Hepatocyte (in vitro differentiated cells): Measurements from ENCODE around the gene CHAF1A. TPM values are rescaled to one million over a fixed set of nuclear protein-coding genes. Genes with fewer than 3 reads are reported as not detected.

Experiments used
- DNase-seq: peaks from one replicate; pipeline ENCODE4 v3.0.0-alpha.2; 2016; ENCODE audit warnings: low spot score
- H2AFZ ChIP-seq: fragments of 200-600 bp; sonication (generic); 2 replicates; pipeline ENCODE4 v1.6.0; 2016; ENCODE audit warnings: antibody characterized with exemption, mild to moderate bottlenecking
- H3K27ac ChIP-seq: fragments of 200-600 bp; sonication (generic); 2 replicates; pipeline ENCODE4 v1.5.1; 2016; ENCODE audit warnings: mild to moderate bottlenecking
- H3K27me3 ChIP-seq: fragments of 200-600 bp; sonication (generic); 2 replicates; pipeline ENCODE4 v1.6.1; 2016
- H3K36me3 ChIP-seq: fragments of 200-600 bp; sonication (generic); replicated peaks from 2 replicates; pipeline ENCODE4 v1.5.1; 2016; ENCODE audit warnings: low read depth; ENCODE audit not compliant: insufficient read depth
- H3K4me1 ChIP-seq: fragments of 200-600 bp; sonication (generic); 2 replicates; pipeline ENCODE4 v1.5.1; 2016; ENCODE audit warnings: mild to moderate bottlenecking, moderate library complexity; ENCODE audit not compliant: insufficient read depth
- H3K4me2 ChIP-seq: fragments of 200-600 bp; sonication (generic); 2 replicates; pipeline ENCODE4 v1.6.0; 2016
- H3K4me3 ChIP-seq: fragments of 200-600 bp; sonication (generic); 2 replicates; pipeline ENCODE4 v1.5.1; 2016; ENCODE audit warnings: mild to moderate bottlenecking
- H3K79me2 ChIP-seq: fragments of 200-600 bp; sonication (generic); 2 replicates; pipeline ENCODE4 v1.6.0; 2017; ENCODE audit warnings: mild to moderate bottlenecking
- H3K9me2 ChIP-seq: fragments of 200-600 bp; sonication (generic); replicated peaks from 2 replicates; pipeline ENCODE4 v1.6.0; 2017; ENCODE audit warnings: mild to moderate bottlenecking; ENCODE audit not compliant: insufficient read depth
- H3K9me3 ChIP-seq: fragments of 200-600 bp; sonication (generic); 2 replicates; pipeline ENCODE4 v1.5.1; 2016; ENCODE audit warnings: low read depth, mild to moderate bottlenecking
- H4K20me1 ChIP-seq: fragments of 200-600 bp; sonication (generic); 2 replicates; pipeline ENCODE4 v1.6.0; 2016; ENCODE audit warnings: mild to moderate bottlenecking; ENCODE audit not compliant: insufficient read depth, poor library complexity, severe bottlenecking
- EZH2 ChIP-seq: fragments of 200-600 bp; sonication (generic); IDR thresholded peaks from 2 replicates; pipeline ENCODE4 v1.6.1; 2016; ENCODE audit warnings: antibody characterized with exemption, mild to moderate bottlenecking, borderline replicate concordance
- EZH2phosphoT487 ChIP-seq: fragments of 200-600 bp; sonication (generic); IDR thresholded peaks from one replicate; pipeline ENCODE4 v1.6.1; 2018; ENCODE audit warnings: antibody characterized with exemption, mild to moderate bottlenecking, low read depth, moderate library complexity; ENCODE audit not compliant: unreplicated experiment, severe bottlenecking
- whole genome bisulfite sequencing: methylation state at CpG from one replicate; pipeline ENCODE4 v1.1.6; 2016; ENCODE audit warnings: low lambda C conversion rate; ENCODE audit errors: missing lambda C conversion rate; 5-methylcytosine and 5-hydroxymethylcytosine counted together
- polyA plus RNA-seq: library from polyadenylated mRNA; unstranded; fragments of >200 nt; fragmentation: Nextera tagmentation; extraction: Ambion mirVana; gene quantifications from 2 replicates; pipeline ENCODE4 v1.2.1, GENCODE V29; 2016
- total RNA-seq: library from RNA; depleted of rRNA; stranded (reverse); fragments of >200 nt; gene quantifications from 2 replicates; pipeline ENCODE4 v1.2.3, GENCODE V29; 2014
- TF ChIP-seq, protein P1 (sequence below): fragments of 200-600 bp; sonication (generic); IDR thresholded peaks from 2 replicates; pipeline ENCODE4 v1.5.1; 2016; ENCODE audit warnings: antibody characterized with exemption, mild to moderate bottlenecking; ENCODE audit not compliant: poor library complexity

The CHAF1A gene
- total and polyA plus RNA-seq, 2 experiments from 2014 or later, result 6.2 to 6.5 TPM

DNA sequence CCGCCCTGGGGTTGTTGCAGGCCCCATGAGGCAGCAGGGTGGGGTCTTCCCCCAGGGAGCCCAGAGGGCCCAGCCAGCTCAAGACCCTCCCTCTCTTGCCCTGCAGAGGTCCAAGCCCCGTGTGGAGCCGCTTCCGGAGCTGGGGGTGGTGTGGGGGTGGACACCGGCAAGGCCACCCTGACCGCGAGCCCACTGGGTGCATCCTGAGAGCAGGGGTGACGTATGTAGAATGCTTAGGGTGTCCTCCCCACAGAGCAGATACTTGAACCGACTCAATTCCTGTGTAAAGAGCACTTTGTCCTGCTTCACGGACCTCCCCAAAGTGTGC, 40.3 kb downstream of the CHAF1A start:
- Histone ChIP-seq H3K36me3 (no peaks in the 10 kb centered on the region), H3K27me3 (no peaks in the 10 kb centered on the region), H3K4me3 (no peak overlapping the region), H3K27ac (no peak overlapping the region), H3K4me2 (no peak overlapping the region), H2AFZ (no peak overlapping the region), H3K79me2 (no peaks in the 10 kb centered on the region), H4K20me1 (no peaks in the 10 kb centered on the region), H3K9me2 (no peaks in the 10 kb centered on the region), H3K4me1 (no peaks in the 10 kb centered on the region), H3K9me3 (no peaks in the 10 kb centered on the region)
- WGBS, result 89% methylated on average over 9 of the region's 10 CpGs
- TF ChIP-seq EZH2, result no peak
- TF ChIP-seq, protein P1, sequence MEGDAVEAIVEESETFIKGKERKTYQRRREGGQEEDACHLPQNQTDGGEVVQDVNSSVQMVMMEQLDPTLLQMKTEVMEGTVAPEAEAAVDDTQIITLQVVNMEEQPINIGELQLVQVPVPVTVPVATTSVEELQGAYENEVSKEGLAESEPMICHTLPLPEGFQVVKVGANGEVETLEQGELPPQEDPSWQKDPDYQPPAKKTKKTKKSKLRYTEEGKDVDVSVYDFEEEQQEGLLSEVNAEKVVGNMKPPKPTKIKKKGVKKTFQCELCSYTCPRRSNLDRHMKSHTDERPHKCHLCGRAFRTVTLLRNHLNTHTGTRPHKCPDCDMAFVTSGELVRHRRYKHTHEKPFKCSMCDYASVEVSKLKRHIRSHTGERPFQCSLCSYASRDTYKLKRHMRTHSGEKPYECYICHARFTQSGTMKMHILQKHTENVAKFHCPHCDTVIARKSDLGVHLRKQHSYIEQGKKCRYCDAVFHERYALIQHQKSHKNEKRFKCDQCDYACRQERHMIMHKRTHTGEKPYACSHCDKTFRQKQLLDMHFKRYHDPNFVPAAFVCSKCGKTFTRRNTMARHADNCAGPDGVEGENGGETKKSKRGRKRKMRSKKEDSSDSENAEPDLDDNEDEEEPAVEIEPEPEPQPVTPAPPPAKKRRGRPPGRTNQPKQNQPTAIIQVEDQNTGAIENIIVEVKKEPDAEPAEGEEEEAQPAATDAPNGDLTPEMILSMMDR, result no peak
- no peak for TF ChIP-seq EZH2phosphoT487
- DNase-seq, result no peak

DNA sequence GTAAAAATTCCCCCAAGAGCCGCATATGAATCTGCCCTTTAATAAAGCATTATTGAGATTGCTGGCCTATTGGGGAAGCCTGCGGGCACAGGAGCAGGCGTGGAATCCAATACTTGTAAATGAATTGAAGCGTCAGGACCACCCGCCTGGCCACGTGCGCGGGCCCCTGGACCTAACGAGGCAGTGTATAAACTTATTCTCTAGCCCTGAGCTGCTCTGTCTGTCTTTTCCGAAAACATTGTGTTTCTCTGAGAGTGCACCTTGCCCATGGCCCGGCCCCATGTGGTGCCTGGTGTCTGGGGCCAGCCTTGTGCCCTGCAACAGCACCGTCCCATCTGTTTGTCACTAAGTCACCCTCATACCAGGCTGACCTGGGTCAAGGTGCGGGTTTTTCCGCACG, 40.7 kb downstream of the CHAF1A start:
- H3K4me3 ChIP-seq, result no peak overlapping the region
- no peaks in the 10 kb centered on the region for H3K36me3 ChIP-seq
- no peak overlapping the region for H3K4me2 ChIP-seq
- no peaks in the 10 kb centered on the region for H3K4me1 ChIP-seq
- H3K9me2 ChIP-seq, result no peaks in the 10 kb centered on the region
- no peak overlapping the region for H2AFZ ChIP-seq
- no peaks in the 10 kb centered on the region for H3K27me3 ChIP-seq
- H3K9me3 ChIP-seq, result no peaks in the 10 kb centered on the region
- H3K27ac ChIP-seq, result no peak overlapping the region
- no peaks in the 10 kb centered on the region for H4K20me1 ChIP-seq
- WGBS, result 95% methylated on average over 15 of the region's 15 CpGs
- TF ChIP-seq EZH2phosphoT487 (no peak), EZH2 (no peak)
- TF ChIP-seq, protein P1, result no peak
- DNase-seq, result no peak
- H3K79me2 ChIP-seq, result no peaks in the 10 kb centered on the region

DNA sequence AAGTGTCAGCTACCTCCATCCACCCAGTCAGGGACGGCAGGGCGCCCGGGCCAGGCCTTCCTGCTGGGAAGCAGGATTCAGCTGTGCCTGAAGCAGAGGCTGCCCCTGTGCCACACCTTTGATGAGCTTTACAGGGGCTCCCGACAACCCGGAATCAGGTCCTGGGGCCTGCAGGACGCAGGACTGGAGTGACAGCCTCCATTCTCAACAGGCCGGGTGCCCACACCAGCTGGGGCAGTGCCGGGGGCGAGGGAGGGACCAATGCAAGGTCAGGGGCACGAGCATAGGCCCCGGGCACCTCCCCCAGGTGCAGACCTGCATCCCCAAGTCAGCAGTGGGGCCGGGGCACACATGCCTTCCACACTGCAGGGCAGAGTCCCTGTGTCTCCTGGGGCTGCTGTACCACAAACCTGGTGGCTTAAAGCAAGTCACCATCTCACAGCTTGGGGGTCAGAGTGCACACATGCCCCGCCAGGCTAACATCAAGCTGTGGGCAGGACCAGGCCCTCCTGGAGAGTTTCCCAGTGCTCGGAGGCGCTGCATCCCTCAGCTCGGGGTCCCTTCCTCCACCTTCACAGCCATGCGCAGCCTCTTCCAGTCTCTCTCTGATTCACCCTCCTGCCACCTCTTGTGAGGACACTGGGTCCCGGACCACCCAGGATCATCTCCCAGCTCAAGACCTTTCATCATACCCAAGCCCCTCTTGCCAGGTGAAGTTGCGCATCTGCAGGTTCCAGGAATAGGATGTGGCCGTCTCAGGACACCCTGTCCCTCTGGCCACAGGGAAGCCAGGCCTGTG, 41.7 kb downstream of the CHAF1A start:
- Histone ChIP-seq H2AFZ (no peak overlapping the region), H3K27me3 (no peaks in the 10 kb centered on the region), H3K36me3 (no peaks in the 10 kb centered on the region), H3K4me3 (no peak overlapping the region), H3K79me2 (no peaks in the 10 kb centered on the region), H3K9me3 (no peaks in the 10 kb centered on the region), H3K4me1 (no peaks in the 10 kb centered on the region), H3K9me2 (no peaks in the 10 kb centered on the region), H3K27ac (no peak overlapping the region), H3K4me2 (no peak overlapping the region), H4K20me1 (no peaks in the 10 kb centered on the region)
- no peak for TF ChIP-seq EZH2
- TF ChIP-seq, protein P1, result no peak
- no peak for TF ChIP-seq EZH2phosphoT487
- 93% methylated on average over 17 of the region's 20 CpGs for WGBS
- no peak for DNase-seq
